Left lung (tissue), 10 donors: Measurements from ENCODE around the gene REEP3. TPM values are rescaled to one million over a fixed set of nuclear protein-coding genes. Genes with fewer than 3 reads are reported as not detected.

Source experiments
- ATAC-seq: fragments of 200-7000 bp; cut with Tn5 transposase; one replicate; pipeline ENCODE4 v1.9.1; 2020; ENCODE audit warnings: moderate library complexity
- DNase-seq, 4 donors: peaks; one replicate each; pipeline ENCODE4 v3.0.0-alpha.2; 2013 to 2020
- H3K27ac ChIP-seq, 2 donors: fragments of 200-600 bp; sonication (generic) in 1 of 2; one replicate each; pipeline versions ENCODE4 v1.5.0 to v1.8.0; 2020 to 2021
- H3K27me3 ChIP-seq, 2 donors: fragments of 200-600 bp; sonication (generic) in 1 of 2; one replicate each; pipeline versions ENCODE4 v1.5.0 to v1.8.0; 2020 to 2021
- H3K36me3 ChIP-seq, 2 donors: fragments of 200-600 bp; sonication (generic) in 1 of 2; one replicate each; pipeline versions ENCODE4 v1.5.0 to v1.8.0; 2020 to 2021
- H3K4me1 ChIP-seq, 2 donors: fragments of 200-600 bp; one replicate each; pipeline ENCODE4 v1.8.0; 2021
- H3K4me3 ChIP-seq, 2 donors: fragments of 200-600 bp; sonication (generic) in 1 of 2; one replicate each; pipeline versions ENCODE4 v1.5.0 to v1.8.0; 2020 to 2021; ENCODE audit warnings: mild to moderate bottlenecking in 1 of 2
- H3K9me3 ChIP-seq, 2 donors: fragments of 200-600 bp; sonication (generic) in 1 of 2; one replicate each; pipeline versions ENCODE4 v1.5.0 to v1.8.0; 2020 to 2021
- intact Hi-C, 2 donors: fragments of 100-400 bp; cut with DNase I; formaldehyde crosslinking; loops; one replicate each; pipeline versions ENCODE4 v1.11.2 to v1.14.2; 2022
- polyA plus RNA-seq, 6 donors: library from polyadenylated mRNA; unstranded; fragments of 120-200 nt; gene quantifications; one replicate each; pipeline ENCODE4 v1.2.1, GENCODE V29; 2013; ENCODE audit not compliant: insufficient read length in 6 of 6
- total RNA-seq, 2 donors: library from RNA; stranded (reverse); fragmentation: NEBNext Ultra II Directional; extraction: Animal tissue kit (Norgen Biotek cat#: 25700); gene quantifications; one replicate each; pipeline ENCODE4 v1.2.1, GENCODE V29; 2021
- TF ChIP-seq, protein P1 (sequence below), 2 donors: fragments of 200-600 bp; sonication (generic) in 1 of 2; IDR thresholded peaks; one replicate each; pipeline versions ENCODE4 v1.5.0 to v1.8.0; 2021; ENCODE audit warnings: antibody characterized with exemption in 2 of 2
- donor health status: DM: no; HTN: yes; CAD: no.
- donor health status: DM: no; HTN: no; CAD: no.

REEP3 gene
- total and polyA plus RNA-seq, 8 donors, result 29.3 to 57.8 (median 38.2) TPM

DNA sequence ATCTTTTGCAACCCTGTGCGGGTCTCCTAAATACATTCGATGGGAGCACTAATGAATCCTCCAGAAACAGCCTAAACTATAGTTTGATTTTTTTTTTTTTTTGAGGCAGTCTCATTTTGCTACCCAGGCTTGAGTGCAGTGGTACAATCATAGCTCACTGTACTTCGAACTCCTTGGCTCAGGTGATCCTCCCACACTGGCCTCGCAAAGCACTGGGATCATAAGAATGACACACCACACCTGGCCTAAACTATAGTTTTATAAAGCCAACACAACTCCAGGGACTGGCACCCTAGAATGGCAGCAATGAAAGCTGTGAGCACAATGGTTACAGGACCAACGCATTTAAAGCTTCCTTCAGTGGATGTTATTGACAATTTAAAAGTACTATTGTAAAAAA, 41.0 kb upstream of the REEP3 start:
- H3K27ac ChIP-seq, result no peak overlapping the region
- intact Hi-C loops, result no loop called here
- H3K9me3 ChIP-seq, result no peaks in the 10 kb centered on the region
- no peaks in the 10 kb centered on the region for H3K36me3 ChIP-seq
- H3K4me1 ChIP-seq, result peaks cover 0 to 6% of the 10 kb centered on the region in 2 donors
- no peaks in the 10 kb centered on the region for H3K27me3 ChIP-seq
- no peak for ATAC-seq
- no peak for DNase-seq
- TF ChIP-seq, protein P1, sequence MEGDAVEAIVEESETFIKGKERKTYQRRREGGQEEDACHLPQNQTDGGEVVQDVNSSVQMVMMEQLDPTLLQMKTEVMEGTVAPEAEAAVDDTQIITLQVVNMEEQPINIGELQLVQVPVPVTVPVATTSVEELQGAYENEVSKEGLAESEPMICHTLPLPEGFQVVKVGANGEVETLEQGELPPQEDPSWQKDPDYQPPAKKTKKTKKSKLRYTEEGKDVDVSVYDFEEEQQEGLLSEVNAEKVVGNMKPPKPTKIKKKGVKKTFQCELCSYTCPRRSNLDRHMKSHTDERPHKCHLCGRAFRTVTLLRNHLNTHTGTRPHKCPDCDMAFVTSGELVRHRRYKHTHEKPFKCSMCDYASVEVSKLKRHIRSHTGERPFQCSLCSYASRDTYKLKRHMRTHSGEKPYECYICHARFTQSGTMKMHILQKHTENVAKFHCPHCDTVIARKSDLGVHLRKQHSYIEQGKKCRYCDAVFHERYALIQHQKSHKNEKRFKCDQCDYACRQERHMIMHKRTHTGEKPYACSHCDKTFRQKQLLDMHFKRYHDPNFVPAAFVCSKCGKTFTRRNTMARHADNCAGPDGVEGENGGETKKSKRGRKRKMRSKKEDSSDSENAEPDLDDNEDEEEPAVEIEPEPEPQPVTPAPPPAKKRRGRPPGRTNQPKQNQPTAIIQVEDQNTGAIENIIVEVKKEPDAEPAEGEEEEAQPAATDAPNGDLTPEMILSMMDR (IDR thresholded peaks at IDR 0.05), result no peak
- no peak overlapping the region for H3K4me3 ChIP-seq

DNA sequence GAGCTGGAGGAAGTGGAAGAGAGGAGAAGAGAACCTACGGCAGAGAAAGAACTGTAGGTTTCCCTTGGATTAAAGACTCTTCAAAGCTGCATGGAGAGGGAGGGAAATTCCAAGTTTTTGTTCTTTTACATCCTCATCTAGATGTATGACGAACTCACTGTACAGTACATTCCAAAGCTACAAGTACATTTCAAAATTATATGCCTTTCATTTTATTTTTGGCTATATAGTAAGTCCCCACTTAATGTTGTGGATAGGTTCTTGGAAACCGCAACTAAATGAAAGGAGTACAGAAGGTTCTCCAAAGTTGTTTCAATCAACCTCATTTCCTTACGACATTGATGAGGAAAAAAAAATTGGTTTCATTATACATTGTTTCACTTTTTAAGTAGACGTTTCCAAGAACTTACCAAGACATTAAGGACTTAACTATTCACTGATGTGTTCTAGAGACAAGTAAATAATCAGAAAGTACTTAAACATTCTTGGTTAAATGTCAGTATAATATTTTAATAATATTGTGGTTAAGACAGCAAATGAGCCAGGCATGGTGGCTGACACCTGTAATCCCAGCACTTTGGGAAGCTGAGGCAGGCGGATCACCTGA, 39.3 kb upstream of the REEP3 start:
- intact Hi-C loops, result no loop called here
- DNase-seq (peak in 2 of 4 donors; percentile 16 to 27), ATAC-seq (peak; percentile 79)
- Histone ChIP-seq H3K27ac (peak overlapping the region; percentile 24 to 28), H3K4me1 (peaks cover 0 to 12% of the 10 kb centered on the region in 2 donors), H3K4me3 (no peak overlapping the region), H3K36me3 (no peaks in the 10 kb centered on the region), H3K27me3 (no peaks in the 10 kb centered on the region), H3K9me3 (no peaks in the 10 kb centered on the region)
- TF ChIP-seq, protein P1 (IDR thresholded peaks at IDR 0.05), result no peak

DNA sequence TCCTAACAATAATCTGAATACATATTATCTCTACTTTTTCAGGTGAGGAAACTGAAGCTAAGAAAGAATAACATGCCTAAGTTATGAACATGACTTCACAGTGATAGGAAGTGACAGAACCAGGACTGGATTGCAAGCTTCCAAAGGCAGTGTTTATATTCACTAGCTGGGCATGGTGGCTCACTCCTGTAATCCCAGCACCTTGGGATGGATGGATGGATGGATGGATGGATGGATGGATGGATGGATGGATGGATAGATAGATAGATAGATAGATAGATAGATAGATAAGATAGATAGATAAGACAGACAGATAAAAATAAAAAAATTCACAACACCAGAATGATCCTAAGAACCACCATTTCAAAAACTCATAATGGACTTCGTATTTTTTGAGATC, 37.2 kb upstream of the REEP3 start:
- DNase-seq (no peak), ATAC-seq (no peak)
- Histone ChIP-seq H3K36me3 (no peaks in the 10 kb centered on the region), H3K27ac (no peak overlapping the region), H3K4me3 (no peak overlapping the region), H3K27me3 (no peaks in the 10 kb centered on the region), H3K4me1 (peaks cover 0 to 12% of the 10 kb centered on the region in 2 donors), H3K9me3 (no peaks in the 10 kb centered on the region)
- TF ChIP-seq, protein P1 (IDR thresholded peaks at IDR 0.05), result no peak
- intact Hi-C loops, result no loop called here

- Histone ChIP-seq H3K4me1 (peaks cover 0 to 25% of the 10 kb centered on the region in 2 donors), H3K27me3 (no peaks in the 10 kb centered on the region), H3K27ac (no peak overlapping the region), H3K9me3 (no peaks in the 10 kb centered on the region), H3K36me3 (no peaks in the 10 kb centered on the region), H3K4me3 (no peak overlapping the region)
- ATAC-seq, result no peak
- no peak for DNase-seq
- intact Hi-C loops, result no loop called here
- TF ChIP-seq, protein P1 (IDR thresholded peaks at IDR 0.05), result no peak
Measured at GRCh38 chr10:63487990-63488389, 33.2 kb upstream of the REEP3 start.

- TF ChIP-seq, protein P1 (IDR thresholded peaks at IDR 0.05), result no peak
- no peaks in the 10 kb centered on the region for H3K27me3 ChIP-seq
- intact Hi-C loops, result no loop called here
- peaks cover 0 to 25% of the 10 kb centered on the region in 2 donors for H3K4me1 ChIP-seq
- ATAC-seq, result no peak
- no peaks in the 10 kb centered on the region for H3K9me3 ChIP-seq
- no peak for DNase-seq
- H3K4me3 ChIP-seq, result no peak overlapping the region
- H3K36me3 ChIP-seq, result no peaks in the 10 kb centered on the region
- no peak overlapping the region for H3K27ac ChIP-seq
Measured at GRCh38 chr10:63489838-63490237, 31.4 kb upstream of the REEP3 start.
